ENCODE data around the gene ZNF8. TPM values are rescaled to one million over a fixed set of nuclear protein-coding genes. Genes with fewer than 3 reads are reported as not detected.

The ZNF8 gene
- total and polyA plus RNA-seq, 2 donors from 2014 or later: 1.3 to 9.0 TPM

DNA sequence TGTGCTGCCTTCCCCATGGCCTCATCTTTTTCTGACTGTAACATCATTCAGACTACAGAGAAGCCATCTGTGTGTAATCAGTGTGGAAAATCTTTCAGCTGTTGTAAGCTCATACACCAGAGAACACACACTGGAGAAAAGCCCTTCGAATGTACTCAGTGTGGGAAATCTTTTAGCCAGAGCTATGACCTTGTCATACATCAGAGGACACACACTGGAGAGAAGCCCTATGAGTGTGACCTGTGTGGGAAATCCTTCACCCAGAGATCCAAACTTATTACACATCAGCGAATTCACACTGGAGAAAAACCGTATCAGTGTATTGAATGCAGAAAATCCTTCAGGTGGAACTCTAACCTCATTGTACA lies 17.2 kb upstream of the ZNF8 start:
- no peaks in the 10 kb centered on the region for H3K27me3 ChIP-seq (ENCODE audit: control insufficient read depth, insufficient read depth, low read length)
- intact Hi-C loops (cut with DNase I): no loop called here
- TF ChIP-seq, protein P1, sequence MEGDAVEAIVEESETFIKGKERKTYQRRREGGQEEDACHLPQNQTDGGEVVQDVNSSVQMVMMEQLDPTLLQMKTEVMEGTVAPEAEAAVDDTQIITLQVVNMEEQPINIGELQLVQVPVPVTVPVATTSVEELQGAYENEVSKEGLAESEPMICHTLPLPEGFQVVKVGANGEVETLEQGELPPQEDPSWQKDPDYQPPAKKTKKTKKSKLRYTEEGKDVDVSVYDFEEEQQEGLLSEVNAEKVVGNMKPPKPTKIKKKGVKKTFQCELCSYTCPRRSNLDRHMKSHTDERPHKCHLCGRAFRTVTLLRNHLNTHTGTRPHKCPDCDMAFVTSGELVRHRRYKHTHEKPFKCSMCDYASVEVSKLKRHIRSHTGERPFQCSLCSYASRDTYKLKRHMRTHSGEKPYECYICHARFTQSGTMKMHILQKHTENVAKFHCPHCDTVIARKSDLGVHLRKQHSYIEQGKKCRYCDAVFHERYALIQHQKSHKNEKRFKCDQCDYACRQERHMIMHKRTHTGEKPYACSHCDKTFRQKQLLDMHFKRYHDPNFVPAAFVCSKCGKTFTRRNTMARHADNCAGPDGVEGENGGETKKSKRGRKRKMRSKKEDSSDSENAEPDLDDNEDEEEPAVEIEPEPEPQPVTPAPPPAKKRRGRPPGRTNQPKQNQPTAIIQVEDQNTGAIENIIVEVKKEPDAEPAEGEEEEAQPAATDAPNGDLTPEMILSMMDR (IDR thresholded peaks at IDR 0.05; ENCODE audit: borderline replicate concordance, extremely low read depth, insufficient read depth): no peak
- FAIRE-seq (no peak), DNase-seq (no peak)
- no peak overlapping the region for H3K27ac ChIP-seq (ENCODE audit: low read depth in 2 of 2, low read length in 2 of 2)
- H3K4me1 ChIP-seq (ENCODE audit: control insufficient read depth in 2 of 3, insufficient read depth in 2 of 3, low read depth in 1 of 3, low read length in 3 of 3): no peaks in the 10 kb centered on the region
- H3K4me3 ChIP-seq (ENCODE audit: low read length in 3 of 3): peak overlapping the region in 2 of 3 donors; percentile 32 to 35
- H3K9me3 ChIP-seq (ENCODE audit: control insufficient read depth in 2 of 3, insufficient read depth in 1 of 3, low read length in 3 of 3): peaks cover 26 to 95% (median 68%) of the 10 kb centered on the region in 3 donors
- peaks cover 27 to 61% (median 34%) of the 10 kb centered on the region in 3 donors for H3K36me3 ChIP-seq (ENCODE audit: control insufficient read depth in 2 of 3, insufficient read depth in 3 of 3, low read length in 3 of 3)
- H3K9ac ChIP-seq (ENCODE audit: low read length in 3 of 3): no peak overlapping the region

DNA sequence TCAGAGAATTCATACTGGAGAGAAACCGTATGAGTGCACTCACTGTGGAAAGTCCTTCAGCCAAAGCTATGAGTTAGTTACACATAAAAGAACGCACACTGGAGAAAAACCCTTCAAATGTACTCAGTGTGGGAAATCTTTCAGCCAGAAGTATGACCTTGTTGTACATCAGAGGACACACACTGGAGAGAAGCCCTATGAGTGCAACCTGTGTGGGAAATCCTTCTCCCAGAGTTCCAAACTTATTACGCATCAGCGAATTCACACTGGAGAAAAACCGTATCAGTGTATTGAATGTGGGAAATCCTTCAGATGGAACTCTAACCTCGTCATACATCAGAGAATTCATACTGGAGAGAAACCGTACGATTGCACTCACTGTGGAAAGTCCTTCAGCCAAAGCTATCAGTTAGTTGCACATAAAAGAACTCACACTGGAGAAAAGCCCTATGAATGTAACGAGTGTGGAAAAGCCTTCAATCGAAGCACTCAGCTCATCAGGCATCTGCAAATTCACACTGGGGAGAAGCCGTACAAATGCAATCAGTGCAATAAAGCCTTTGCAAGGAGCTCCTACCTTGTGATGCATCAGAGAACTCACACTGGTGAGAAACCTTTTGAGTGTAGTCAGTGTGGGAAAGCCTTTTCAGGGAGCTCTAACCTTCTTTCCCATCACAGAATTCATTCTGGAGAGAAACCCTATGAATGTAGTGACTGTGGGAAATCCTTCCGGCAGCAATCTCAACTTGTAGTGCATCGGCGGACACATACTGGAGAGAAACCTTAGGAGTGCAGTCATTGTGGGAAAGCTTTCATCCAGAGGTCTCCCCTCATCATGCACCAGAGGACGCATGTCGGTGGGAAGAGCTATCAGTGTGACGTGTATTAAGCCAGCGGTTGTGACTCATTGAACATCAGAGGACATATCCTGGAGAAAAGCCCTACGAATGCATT lies 16.5 kb upstream of the ZNF8 start:
- Histone ChIP-seq H3K4me3 (ENCODE audit: low read length in 3 of 3) (peak overlapping the region in 2 of 3 donors; percentile 32 to 35), H3K27ac (ENCODE audit: low read depth in 2 of 2, low read length in 2 of 2) (no peak overlapping the region), H3K9me3 (ENCODE audit: control insufficient read depth in 2 of 3, insufficient read depth in 1 of 3, low read length in 3 of 3) (peaks cover 26 to 93% (median 70%) of the 10 kb centered on the region in 3 donors), H3K27me3 (ENCODE audit: control insufficient read depth, insufficient read depth, low read length) (no peaks in the 10 kb centered on the region), H3K4me1 (ENCODE audit: control insufficient read depth in 2 of 3, insufficient read depth in 2 of 3, low read depth in 1 of 3, low read length in 3 of 3) (no peaks in the 10 kb centered on the region), H3K36me3 (ENCODE audit: control insufficient read depth in 2 of 3, insufficient read depth in 3 of 3, low read length in 3 of 3) (peaks cover 27 to 58% (median 32%) of the 10 kb centered on the region in 3 donors), H3K9ac (ENCODE audit: low read length in 3 of 3) (no peak overlapping the region)
- no peak for FAIRE-seq
- TF ChIP-seq, protein P1 (IDR thresholded peaks at IDR 0.05; ENCODE audit: borderline replicate concordance, extremely low read depth, insufficient read depth): no peak
- intact Hi-C loops (cut with DNase I): no loop called here
- no peak for DNase-seq

DNA sequence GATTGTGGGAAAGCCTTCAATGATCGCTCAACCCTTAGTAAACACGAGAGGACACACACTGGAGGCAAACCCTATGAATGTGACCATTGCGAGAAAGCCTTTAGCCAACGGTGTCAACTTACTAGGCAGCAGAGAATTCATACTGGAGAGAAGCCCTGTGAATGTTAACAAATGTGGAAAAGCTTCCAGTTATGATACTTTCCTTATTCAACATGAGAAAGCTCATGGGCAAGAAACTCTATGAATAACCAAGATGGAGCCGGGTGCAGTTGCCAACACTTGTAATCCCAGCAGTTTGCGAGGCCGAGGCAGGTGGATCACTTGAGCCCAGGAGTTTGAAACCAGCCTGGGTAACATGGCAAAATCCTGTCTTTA lies 15.8 kb upstream of the ZNF8 start:
- FAIRE-seq (no peak), DNase-seq (no peak)
- intact Hi-C loops (cut with DNase I): no loop called here
- Histone ChIP-seq H3K27ac (ENCODE audit: low read depth in 2 of 2, low read length in 2 of 2) (no peak overlapping the region), H3K27me3 (ENCODE audit: control insufficient read depth, insufficient read depth, low read length) (no peaks in the 10 kb centered on the region), H3K4me1 (ENCODE audit: control insufficient read depth in 2 of 3, insufficient read depth in 2 of 3, low read depth in 1 of 3, low read length in 3 of 3) (no peaks in the 10 kb centered on the region), H3K9ac (ENCODE audit: low read length in 3 of 3) (no peak overlapping the region), H3K36me3 (ENCODE audit: control insufficient read depth in 2 of 3, insufficient read depth in 3 of 3, low read length in 3 of 3) (peaks cover 25 to 52% (median 30%) of the 10 kb centered on the region in 3 donors), H3K4me3 (ENCODE audit: low read length in 3 of 3) (peak overlapping the region in 2 of 3 donors; percentile 18 to 35), H3K9me3 (ENCODE audit: control insufficient read depth in 2 of 3, insufficient read depth in 1 of 3, low read length in 3 of 3) (peaks cover 24 to 86% (median 64%) of the 10 kb centered on the region in 3 donors)
- TF ChIP-seq, protein P1 (IDR thresholded peaks at IDR 0.05; ENCODE audit: borderline replicate concordance, extremely low read depth, insufficient read depth): no peak
